ENCODE data around the gene PDE4B. TPM values are rescaled to one million over a fixed set of nuclear protein-coding genes. Genes with fewer than 3 reads are reported as not detected.

PDE4B gene
- polyA plus RNA-seq, 2 of the 4 experiments (the other 2 are of a cell fraction), result 20.2 to 56.8 TPM

DNA sequence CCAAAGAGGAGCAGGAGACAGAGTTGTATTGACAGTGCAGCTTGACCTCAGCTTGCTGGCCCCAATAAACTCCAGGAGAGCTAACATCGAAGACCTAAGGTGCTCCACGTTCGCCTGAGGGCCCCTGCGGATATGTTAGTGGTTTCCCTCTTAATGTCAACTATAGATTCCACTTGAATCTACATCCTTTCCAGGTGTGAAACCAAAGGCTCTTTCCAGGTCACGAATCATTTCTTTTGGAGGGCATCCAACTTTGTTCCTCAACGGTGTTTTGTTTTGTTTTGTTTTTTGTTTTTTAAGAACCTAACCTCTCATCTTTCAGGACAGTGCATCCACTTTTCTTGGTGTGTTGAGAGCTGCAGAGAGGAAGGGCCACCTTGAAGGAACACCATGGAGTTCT lies 473.7 kb downstream of the PDE4B start:
- peak overlapping the region; percentile 11; the same call in 1 of the 3 replicates for H3K4me2 ChIP-seq
- H3K4me3 ChIP-seq, result no peak overlapping the region
- FAIRE-seq (no peak), ATAC-seq (no peak), DNase-seq (ENCODE audit: low read depth in 1 of 2, low spot score in 1 of 2) (no peak)
- POLR2A ChIA-PET, result no interaction called here
- TF ChIP-seq, protein P1, sequence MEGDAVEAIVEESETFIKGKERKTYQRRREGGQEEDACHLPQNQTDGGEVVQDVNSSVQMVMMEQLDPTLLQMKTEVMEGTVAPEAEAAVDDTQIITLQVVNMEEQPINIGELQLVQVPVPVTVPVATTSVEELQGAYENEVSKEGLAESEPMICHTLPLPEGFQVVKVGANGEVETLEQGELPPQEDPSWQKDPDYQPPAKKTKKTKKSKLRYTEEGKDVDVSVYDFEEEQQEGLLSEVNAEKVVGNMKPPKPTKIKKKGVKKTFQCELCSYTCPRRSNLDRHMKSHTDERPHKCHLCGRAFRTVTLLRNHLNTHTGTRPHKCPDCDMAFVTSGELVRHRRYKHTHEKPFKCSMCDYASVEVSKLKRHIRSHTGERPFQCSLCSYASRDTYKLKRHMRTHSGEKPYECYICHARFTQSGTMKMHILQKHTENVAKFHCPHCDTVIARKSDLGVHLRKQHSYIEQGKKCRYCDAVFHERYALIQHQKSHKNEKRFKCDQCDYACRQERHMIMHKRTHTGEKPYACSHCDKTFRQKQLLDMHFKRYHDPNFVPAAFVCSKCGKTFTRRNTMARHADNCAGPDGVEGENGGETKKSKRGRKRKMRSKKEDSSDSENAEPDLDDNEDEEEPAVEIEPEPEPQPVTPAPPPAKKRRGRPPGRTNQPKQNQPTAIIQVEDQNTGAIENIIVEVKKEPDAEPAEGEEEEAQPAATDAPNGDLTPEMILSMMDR (IDR thresholded peaks at IDR 0.05), result no peak
- no peak for TF ChIP-seq JUN (IDR thresholded peaks at IDR 0.05)
- TF ChIP-seq CHD4 (IDR thresholded peaks at IDR 0.05; ENCODE audit: borderline replicate concordance), result no peak
- no peak for TF ChIP-seq HOXB5 (CRISPR knock-in tag; IDR thresholded peaks at IDR 0.05)
- TF ChIP-seq EHMT2 (IDR thresholded peaks at IDR 0.05; ENCODE audit: low read depth), result no peak
- no peak for TF ChIP-seq KDM5A (IDR thresholded peaks at IDR 0.05)
- no peak for TF ChIP-seq E2F6 (IDR thresholded peaks at IDR 0.05; ENCODE audit: borderline replicate concordance, low read depth)
- no peak for TF ChIP-seq CEBPB (IDR thresholded peaks at IDR 0.05)
- no peak for TF ChIP-seq GATA3 (IDR thresholded peaks at IDR 0.05; ENCODE audit: borderline replicate concordance)
- no peak for TF ChIP-seq CBX2 (IDR thresholded peaks at IDR 0.05; ENCODE audit: borderline replicate concordance, low read depth)
- no peak for TF ChIP-seq BHLHE40 (IDR thresholded peaks at IDR 0.05; ENCODE audit: low read depth, low read length)
- TF ChIP-seq FOXS1 (CRISPR knock-in tag; IDR thresholded peaks at IDR 0.05), result no peak
- TF ChIP-seq KDM1A (IDR thresholded peaks at IDR 0.05; ENCODE audit: low read depth), result no peak
- no peak for TF ChIP-seq EP300 (IDR thresholded peaks at IDR 0.05)
- no peak for TF ChIP-seq ESRRA (IDR thresholded peaks at IDR 0.05; ENCODE audit: borderline replicate concordance, low read length)
- TF ChIP-seq ZNF302 (CRISPR knock-in tag; IDR thresholded peaks at IDR 0.05), result no peak
- peak overlapping the region; percentile 69 to 95 for H3K27ac ChIP-seq
- WGBS (ENCODE audit: missing lambda C conversion rate), result 31% methylated on average over 6 of the region's 6 CpGs
- peaks cover 81% of the 10 kb centered on the region for H3K4me1 ChIP-seq
- no peaks in the 10 kb centered on the region for H3K9me3 ChIP-seq
- CTCF ChIA-PET, result interaction anchor here (1.5 kb wide), 1 partner anchor 66 kb away, joined by 4 read pairs; no protein-coding TSS in a partner anchor

DNA sequence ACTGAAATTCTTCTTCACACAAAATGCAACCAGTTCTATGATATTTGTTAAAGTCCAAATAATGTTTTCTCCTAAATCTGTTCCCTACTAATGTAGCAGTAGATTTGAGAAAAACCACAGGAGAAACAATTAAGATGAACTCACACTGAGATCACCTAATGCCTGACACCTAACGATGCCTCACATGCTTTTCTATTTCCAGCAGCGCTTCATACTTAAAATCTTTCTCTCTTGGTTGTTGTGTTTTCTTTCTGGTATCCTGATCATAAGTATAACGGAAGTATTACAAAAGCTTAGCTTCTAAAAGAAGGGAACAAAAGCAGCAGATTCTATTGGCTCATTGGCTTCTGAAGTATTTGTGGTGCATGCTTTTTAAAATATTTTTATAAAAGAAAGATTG lies 474.1 kb downstream of the PDE4B start:
- POLR2A ChIA-PET, result no interaction called here
- WGBS (ENCODE audit: missing lambda C conversion rate), result 90% methylated on average over 3 of the region's 3 CpGs
- ATAC-seq (no peak), FAIRE-seq (no peak), DNase-seq (ENCODE audit: low read depth in 1 of 2, low spot score in 1 of 2) (no peak)
- H3K4me1 ChIP-seq, result peaks cover 80% of the 10 kb centered on the region
- peak overlapping the region; percentile 69 to 95 for H3K27ac ChIP-seq
- peak overlapping the region; percentile 11; the same call in 1 of the 3 replicates for H3K4me2 ChIP-seq
- H3K9me3 ChIP-seq, result no peaks in the 10 kb centered on the region
- CTCF ChIA-PET, result interaction anchor here (1.5 kb wide), 1 partner anchor 66 kb away, joined by 4 read pairs; no protein-coding TSS in a partner anchor
- H3K4me3 ChIP-seq, result no peak overlapping the region
- TF ChIP-seq TFCP2L1 (CRISPR knock-in tag; IDR thresholded peaks at IDR 0.05) (no peak), MAFK (IDR thresholded peaks at IDR 0.05; ENCODE audit: partially characterized antibody) (no peak), PHF8 (IDR thresholded peaks at IDR 0.05; ENCODE audit: borderline replicate concordance, low read depth) (no peak), HEYL (CRISPR knock-in tag; IDR thresholded peaks at IDR 0.05) (no peak), HOXB5 (CRISPR knock-in tag; IDR thresholded peaks at IDR 0.05) (no peak), EHMT2 (IDR thresholded peaks at IDR 0.05; ENCODE audit: low read depth) (no peak), HOXA7 (CRISPR knock-in tag; IDR thresholded peaks at IDR 0.05) (no peak), ZFP36 (IDR thresholded peaks at IDR 0.05; ENCODE audit: borderline replicate concordance, partially characterized antibody) (no peak), BHLHE40 (IDR thresholded peaks at IDR 0.05; ENCODE audit: low read depth, low read length) (no peak), REST (IDR thresholded peaks at IDR 0.05) (no peak), ZNF302 (CRISPR knock-in tag; IDR thresholded peaks at IDR 0.05) (no peak), ZSCAN20 (CRISPR knock-in tag; IDR thresholded peaks at IDR 0.05) (no peak), CHD4 (IDR thresholded peaks at IDR 0.05; ENCODE audit: borderline replicate concordance) (no peak), JUN (IDR thresholded peaks at IDR 0.05) (no peak), TP53 (CRISPR knock-in tag; IDR thresholded peaks at IDR 0.05) (no peak), NR3C1 (IDR thresholded peaks at IDR 0.05) (no peak)
- TF ChIP-seq, protein P1 (IDR thresholded peaks at IDR 0.05), result no peak
- TF ChIP-seq, protein P2, sequence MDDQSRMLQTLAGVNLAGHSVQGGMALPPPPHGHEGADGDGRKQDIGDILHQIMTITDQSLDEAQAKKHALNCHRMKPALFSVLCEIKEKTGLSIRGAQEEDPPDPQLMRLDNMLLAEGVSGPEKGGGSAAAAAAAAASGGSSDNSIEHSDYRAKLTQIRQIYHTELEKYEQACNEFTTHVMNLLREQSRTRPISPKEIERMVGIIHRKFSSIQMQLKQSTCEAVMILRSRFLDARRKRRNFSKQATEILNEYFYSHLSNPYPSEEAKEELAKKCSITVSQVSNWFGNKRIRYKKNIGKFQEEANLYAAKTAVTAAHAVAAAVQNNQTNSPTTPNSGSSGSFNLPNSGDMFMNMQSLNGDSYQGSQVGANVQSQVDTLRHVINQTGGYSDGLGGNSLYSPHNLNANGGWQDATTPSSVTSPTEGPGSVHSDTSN (IDR thresholded peaks at IDR 0.05), result no peak

Data from A549 (cell line).